CD14-positive monocyte (primary cell): ENCODE results near the gene KDM4C. TPM values are rescaled to one million over a fixed set of nuclear protein-coding genes. Genes with fewer than 3 reads are reported as not detected.

Source experiments
- DNase-seq, 3 donors: peaks; one replicate each; pipeline ENCODE4 v3.0.0-alpha.2; 2011 to 2022
- H2AFZ ChIP-seq: 2 replicates; pipeline ENCODE4 v1.6.0; 2012; ENCODE audit warnings: mild to moderate bottlenecking, low read depth, low read length, inconsistent platforms; ENCODE audit not compliant: insufficient read depth, poor library complexity, severe bottlenecking
- H3K27ac ChIP-seq, 2 donors: 1 replicate in 1 of 2; 2 replicates in 1 of 2; pipeline ENCODE4 v1.5.1; 2012 to 2013; ENCODE audit warnings: low read length in 2 of 2, control low read depth in 1 of 2, inconsistent platforms in 1 of 2, low read depth in 1 of 2, mild to moderate bottlenecking in 1 of 2
- H3K27me3 ChIP-seq, 2 donors: one replicate each; pipeline versions ENCODE4 v1.6.0 to v1.6.1; 2011 to 2013; ENCODE audit warnings: low read length in 2 of 2; ENCODE audit not compliant: control insufficient read depth in 2 of 2, insufficient read depth in 2 of 2
- H3K36me3 ChIP-seq, 2 donors: replicated peaks in 1 of 2; 1 replicate in 1 of 2; 2 replicates in 1 of 2; pipeline versions ENCODE4 v1.5.1 to v1.6.1; 2012 to 2013; ENCODE audit warnings: low read length in 2 of 2, control low read depth in 1 of 2, inconsistent platforms in 1 of 2, mild to moderate bottlenecking in 1 of 2; ENCODE audit not compliant: insufficient read depth in 2 of 2, control insufficient read depth in 1 of 2
- H3K4me1 ChIP-seq, 2 donors: 1 replicate in 1 of 2; 2 replicates in 1 of 2; pipeline versions ENCODE4 v1.5.1 to v1.6.1; 2012 to 2013; ENCODE audit warnings: low read length in 2 of 2, control low read depth in 1 of 2, inconsistent platforms in 1 of 2, mild to moderate bottlenecking in 1 of 2, moderate library complexity in 1 of 2; ENCODE audit not compliant: insufficient read depth in 2 of 2, control insufficient read depth in 1 of 2
- H3K4me2 ChIP-seq: replicated peaks from 2 replicates; pipeline ENCODE3; 2012; ENCODE audit warnings: low read length, moderate library complexity, mild to moderate bottlenecking; ENCODE audit not compliant: poor library complexity, severe bottlenecking; ENCODE audit errors: extremely low read depth
- H3K4me3 ChIP-seq, 3 experiments: fragments of 200-600 bp in 1 of 3; sonication (generic) in 1 of 3; replicated peaks in 1 of 3; 1 replicate in 2 of 3; 2 replicates in 1 of 3; pipeline ENCODE4 v1.5.1; 2011 to 2013; ENCODE audit warnings: low read length in 3 of 3, mild to moderate bottlenecking in 3 of 3, control low read depth in 2 of 3, low read depth in 2 of 3, inconsistent platforms in 1 of 3, moderate library complexity in 1 of 3
- H3K79me2 ChIP-seq: 2 replicates; pipeline ENCODE4 v1.6.0; 2012; ENCODE audit warnings: mild to moderate bottlenecking, control low read depth, inconsistent platforms, low read length, moderate library complexity; ENCODE audit not compliant: insufficient read depth
- H3K9ac ChIP-seq: 2 replicates; pipeline ENCODE4 v1.6.0; 2017; ENCODE audit warnings: low read length, mild to moderate bottlenecking; ENCODE audit not compliant: insufficient read depth, poor library complexity, severe bottlenecking
- H3K9me3 ChIP-seq, 2 donors: replicated peaks in 1 of 2; 1 replicate in 1 of 2; 2 replicates in 1 of 2; pipeline versions ENCODE4 v1.5.1 to v1.6.1; 2012 to 2013; ENCODE audit warnings: low read length in 2 of 2, control low read depth in 1 of 2; ENCODE audit not compliant: control insufficient read depth in 1 of 2, insufficient read depth in 1 of 2
- H4K20me1 ChIP-seq: 2 replicates; pipeline ENCODE4 v1.6.0; 2012; ENCODE audit warnings: mild to moderate bottlenecking, low read length, control low read depth, moderate library complexity; ENCODE audit not compliant: insufficient read depth
- H3K27ac Mint-ChIP-seq, 7 donors: one replicate each; pipeline ENCODE4 v1.8.0; 2020; ENCODE audit warnings: mild to moderate bottlenecking in 7 of 7, mixed read lengths in 7 of 7, moderate library complexity in 6 of 7, inconsistent platforms in 2 of 7
- H3K27me3 Mint-ChIP-seq, 3 donors: one replicate each; pipeline ENCODE4 v1.8.0; 2021 to 2022; ENCODE audit warnings: low read depth in 3 of 3, mild to moderate bottlenecking in 3 of 3, mixed read lengths in 3 of 3, moderate library complexity in 3 of 3, inconsistent platforms in 1 of 3
- H3K36me3 Mint-ChIP-seq, 2 donors: one replicate each; pipeline ENCODE4 v1.8.0; 2020; ENCODE audit warnings: mixed read lengths in 2 of 2, inconsistent platforms in 1 of 2, mild to moderate bottlenecking in 1 of 2
- H3K4me1 Mint-ChIP-seq: one replicate; pipeline ENCODE4 v1.8.0; 2020; ENCODE audit warnings: mild to moderate bottlenecking, mixed read lengths
- H3K4me3 Mint-ChIP-seq, 2 donors: one replicate each; pipeline ENCODE4 v1.8.0; 2020; ENCODE audit warnings: mild to moderate bottlenecking in 2 of 2, mixed read lengths in 2 of 2, moderate library complexity in 1 of 2
- H3K9me3 Mint-ChIP-seq, 7 donors: one replicate each; pipeline ENCODE4 v1.8.0; 2020 to 2022; ENCODE audit warnings: mixed read lengths in 7 of 7, mild to moderate bottlenecking in 6 of 7, moderate library complexity in 6 of 7, inconsistent platforms in 2 of 7
- WGBS: methylation state at CpG from one replicate; pipeline ENCODE4 v1.1.5; 2013; ENCODE audit warnings: missing lambda C conversion rate; ENCODE audit not compliant: insufficient coverage; 5-methylcytosine and 5-hydroxymethylcytosine counted together
- intact Hi-C, 2 donors: fragments of 100-400 bp; cut with micrococcal nuclease; formaldehyde crosslinking; loops; one replicate each; pipeline versions ENCODE4 v1.15.0 to v1.15.1; 2023
- polyA plus RNA-seq, 3 donors: library from polyadenylated mRNA; depleted of rRNA in 1 of 3; unstranded in 2 of 3; stranded (reverse) in 1 of 3; fragments of 300-500 nt in 2 of 3; fragments of >200 nt in 1 of 3; fragmentation: Illumina TruSeq in 2 of 3; gene quantifications; 1 replicate in 2 of 3; 2 replicates in 1 of 3; pipeline ENCODE4 v1.2.3, GENCODE V29; 2012 to 2021
- TF ChIP-seq, protein P1 (sequence below): fragments of 200-600 bp; IDR thresholded peaks from one replicate; pipeline ENCODE4 v1.8.0; 2022; ENCODE audit warnings: antibody characterized with exemption, mild to moderate bottlenecking

Gene KDM4C
- polyA plus RNA-seq, 3 donors = 15.2 to 36.2 (median 17.1) TPM

DNA sequence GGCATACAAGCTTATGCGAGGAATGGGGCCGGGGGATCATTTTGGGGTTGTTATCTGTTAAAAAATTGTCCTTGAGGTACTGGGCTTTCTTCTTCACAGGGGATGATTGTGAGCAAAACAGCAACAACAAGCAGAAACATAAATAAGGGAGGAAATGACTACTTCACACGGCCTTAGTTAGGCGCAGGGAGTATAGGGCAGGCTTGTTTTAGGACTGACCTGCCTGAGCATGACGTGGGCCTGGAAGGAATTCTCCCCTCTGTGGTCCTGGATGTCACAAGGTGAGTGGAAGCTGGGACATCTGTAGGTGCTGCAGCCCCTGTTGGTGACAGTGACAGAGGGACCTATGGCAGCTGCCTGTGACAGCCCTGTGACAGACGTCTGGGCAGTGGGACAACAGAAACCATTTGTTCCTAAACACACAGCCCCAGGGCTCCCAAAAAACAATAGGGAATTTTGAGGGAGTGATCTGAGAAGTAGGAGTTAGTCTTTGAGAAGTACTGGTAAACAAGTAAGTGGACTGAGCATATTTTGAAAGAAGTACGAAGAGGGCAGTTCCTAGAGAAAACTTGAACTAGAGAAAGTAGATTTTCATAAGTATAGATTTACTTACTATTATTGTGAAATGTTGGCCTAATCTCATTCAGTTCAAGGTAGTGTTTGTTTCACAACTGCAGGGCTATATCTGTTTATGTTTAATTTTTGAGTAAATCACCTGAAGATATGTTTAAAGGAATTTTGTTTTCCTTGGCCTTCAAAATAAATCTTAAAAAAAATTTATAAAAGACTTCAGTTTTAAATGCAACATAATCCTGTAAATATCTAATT, 113.1 kb downstream of the KDM4C start:
- H3K27me3 ChIP-seq = no peaks in the 10 kb centered on the region
- peak overlapping the region in 1 of 7 donors; percentile 30 for H3K27ac Mint-ChIP-seq
- H2AFZ ChIP-seq = no peak overlapping the region
- H3K4me2 ChIP-seq = no peak overlapping the region
- no peak overlapping the region for H3K9ac ChIP-seq
- no peaks in the 10 kb centered on the region for H3K27me3 Mint-ChIP-seq
- intact Hi-C loops = no loop called here
- peaks cover 0 to under 1% of the 10 kb centered on the region in 2 donors for H3K9me3 ChIP-seq
- peaks cover 0 to 14% of the 10 kb centered on the region in 2 donors for H3K36me3 ChIP-seq
- peaks cover 28 to 29% of the 10 kb centered on the region in 2 donors for H3K36me3 Mint-ChIP-seq
- WGBS = no CpG with 5 or more reads among the region's 7 CpGs
- peaks cover 25% of the 10 kb centered on the region for H3K4me1 Mint-ChIP-seq
- H4K20me1 ChIP-seq = peaks cover 48% of the 10 kb centered on the region
- DNase-seq = no peak
- no peak overlapping the region for H3K4me3 ChIP-seq
- TF ChIP-seq, protein P1, sequence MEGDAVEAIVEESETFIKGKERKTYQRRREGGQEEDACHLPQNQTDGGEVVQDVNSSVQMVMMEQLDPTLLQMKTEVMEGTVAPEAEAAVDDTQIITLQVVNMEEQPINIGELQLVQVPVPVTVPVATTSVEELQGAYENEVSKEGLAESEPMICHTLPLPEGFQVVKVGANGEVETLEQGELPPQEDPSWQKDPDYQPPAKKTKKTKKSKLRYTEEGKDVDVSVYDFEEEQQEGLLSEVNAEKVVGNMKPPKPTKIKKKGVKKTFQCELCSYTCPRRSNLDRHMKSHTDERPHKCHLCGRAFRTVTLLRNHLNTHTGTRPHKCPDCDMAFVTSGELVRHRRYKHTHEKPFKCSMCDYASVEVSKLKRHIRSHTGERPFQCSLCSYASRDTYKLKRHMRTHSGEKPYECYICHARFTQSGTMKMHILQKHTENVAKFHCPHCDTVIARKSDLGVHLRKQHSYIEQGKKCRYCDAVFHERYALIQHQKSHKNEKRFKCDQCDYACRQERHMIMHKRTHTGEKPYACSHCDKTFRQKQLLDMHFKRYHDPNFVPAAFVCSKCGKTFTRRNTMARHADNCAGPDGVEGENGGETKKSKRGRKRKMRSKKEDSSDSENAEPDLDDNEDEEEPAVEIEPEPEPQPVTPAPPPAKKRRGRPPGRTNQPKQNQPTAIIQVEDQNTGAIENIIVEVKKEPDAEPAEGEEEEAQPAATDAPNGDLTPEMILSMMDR = no peak
- peaks cover 7 to 8% of the 10 kb centered on the region in 2 donors for H3K4me1 ChIP-seq
- H3K4me3 Mint-ChIP-seq = no peak overlapping the region
- H3K27ac ChIP-seq = no peak overlapping the region
- H3K79me2 ChIP-seq = no peaks in the 10 kb centered on the region
- H3K9me3 Mint-ChIP-seq = peaks cover 0 to 4% (median 0%) of the 10 kb centered on the region in 7 donors

DNA sequence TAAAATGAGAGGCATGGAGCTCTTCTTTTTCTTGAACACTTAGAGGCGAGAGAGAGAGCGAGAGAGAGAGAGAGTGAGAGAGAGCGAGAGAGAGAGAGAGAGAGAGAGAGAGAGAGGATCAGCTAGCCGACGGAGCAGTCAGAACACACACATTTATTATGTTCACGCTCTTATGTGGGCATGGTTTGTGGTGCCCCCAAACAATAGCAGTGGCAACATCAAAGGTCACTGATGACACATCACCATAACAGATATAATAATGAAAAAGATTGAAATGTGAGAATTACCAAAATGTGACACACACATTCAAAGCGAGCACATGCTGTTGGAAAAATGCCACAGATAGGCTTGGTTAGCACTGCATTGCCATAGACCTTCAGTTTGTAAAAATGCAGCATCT, 116.1 kb downstream of the KDM4C start:
- Histone ChIP-seq H3K4me1 (peaks cover 7 to 8% of the 10 kb centered on the region in 2 donors), H3K27ac (no peak overlapping the region), H3K9me3 (peaks cover 0 to 2% of the 10 kb centered on the region in 2 donors), H3K27me3 (no peaks in the 10 kb centered on the region), H3K79me2 (no peaks in the 10 kb centered on the region), H2AFZ (no peak overlapping the region), H3K36me3 (peaks cover 0 to 5% of the 10 kb centered on the region in 2 donors), H3K4me3 (no peak overlapping the region), H3K4me2 (no peak overlapping the region), H3K9ac (no peak overlapping the region), H4K20me1 (peaks cover 75% of the 10 kb centered on the region)
- DNase-seq = no peak
- Mint-ChIP-seq H3K9me3 (peaks cover 0 to 7% (median 0%) of the 10 kb centered on the region in 7 donors), H3K27me3 (no peaks in the 10 kb centered on the region), H3K36me3 (peaks cover 20 to 25% of the 10 kb centered on the region in 2 donors), H3K4me1 (peaks cover 24% of the 10 kb centered on the region), H3K4me3 (no peak overlapping the region), H3K27ac (peak overlapping the region in 1 of 7 donors; percentile 72)
- TF ChIP-seq, protein P1 = no peak
- intact Hi-C loops = no loop called here
- WGBS = 100% methylated on average over 1 of the region's 7 CpGs
